NCI-H2171 treated with DMSO at 0.1 percent for 48 hours (cell line): ENCODE data around the gene PKD1.

Experiments
- DNase-seq: peaks from one replicate; lab custom pipeline; 2025; lab: John Stamatoyannopoulos, UW

PKD1 gene

GRCh38 chr16:2135770-2136490 is at the start of gene PKD1:
Gene PKD1 (minus strand): TSS chr16:2135898. CDS start chr16:2135689, 209 bp downstream.
- peak; percentile 87 for DNase-seq

- DNase-seq, result no peak
These were observed 49.3 kb upstream of the PKD1 start for GRCh38 chr16:2184962-2185361.

- no peak for DNase-seq
These were observed 48.6 kb upstream of the PKD1 start for GRCh38 chr16:2184346-2184745.

- no peak for DNase-seq
These were observed 48.0 kb upstream of the PKD1 start for GRCh38 chr16:2183671-2184070.

- no peak for DNase-seq
These were observed 46.3 kb upstream of the PKD1 start for GRCh38 chr16:2181952-2182351.

GRCh38 chr16:2180962-2181923 is 45.5 kb upstream of the PKD1 start:
- no peak for DNase-seq

- DNase-seq, result no peak
These were observed 44.8 kb upstream of the PKD1 start for GRCh38 chr16:2180461-2180860.

GRCh38 chr16:2179576-2179975 is 43.9 kb upstream of the PKD1 start:
- no peak for DNase-seq

- DNase-seq, result no peak
These were observed 43.4 kb upstream of the PKD1 start for GRCh38 chr16:2179107-2179501.

GRCh38 chr16:2178321-2179106 is 42.8 kb upstream of the PKD1 start:
- no peak for DNase-seq

GRCh38 chr16:2177561-2177960 is 41.9 kb upstream of the PKD1 start:
- DNase-seq, result no peak

- DNase-seq, result no peak
These were observed 41.4 kb upstream of the PKD1 start for GRCh38 chr16:2177101-2177500.

- DNase-seq, result no peak
These were observed 40.3 kb upstream of the PKD1 start for GRCh38 chr16:2176047-2176446.

- no peak for DNase-seq
These were observed 39.8 kb upstream of the PKD1 start for GRCh38 chr16:2175454-2175853.

- DNase-seq, result no peak
These were observed 38.9 kb upstream of the PKD1 start for GRCh38 chr16:2174396-2175131.

GRCh38 chr16:2173916-2174315 is 38.2 kb upstream of the PKD1 start:
- no peak for DNase-seq

- no peak for DNase-seq
These were observed 37.7 kb upstream of the PKD1 start for GRCh38 chr16:2173366-2173765.

GRCh38 chr16:2172688-2173335 is 37.1 kb upstream of the PKD1 start:
- DNase-seq, result no peak

GRCh38 chr16:2171601-2172178 is 36.0 kb upstream of the PKD1 start:
- DNase-seq, result no peak

- DNase-seq, result no peak
These were observed 35.1 kb upstream of the PKD1 start for GRCh38 chr16:2170587-2171435.
